Coronary artery (tissue), 2 donors: ENCODE data around the gene MIF4GD.
"Not testable (repeated sequence)": the region's sequence is repeated elsewhere in the genome, so short reads cannot be mapped to it uniquely, and the experiment has no call there.

Experiments
- DNase-seq: peaks from one replicate; pipeline ENCODE4 v3.0.0-alpha.2; 2017; ENCODE audit warnings: low spot score
- H3K27ac ChIP-seq, 2 donors: fragments of 200-600 bp; sonication (generic); one replicate each; pipeline ENCODE4 v1.5.1; 2016 to 2019
- H3K4me3 ChIP-seq: fragments of 200-600 bp; sonication (generic); 2 replicates; pipeline ENCODE4 v1.5.1; 2016; ENCODE audit warnings: mild to moderate bottlenecking, moderate library complexity
- TF ChIP-seq, protein P1 (sequence below): fragments of 200-600 bp; sonication (generic); IDR thresholded peaks from one replicate; pipeline ENCODE4 v1.5.1; 2019; ENCODE audit warnings: antibody characterized with exemption

The MIF4GD gene

DNA sequence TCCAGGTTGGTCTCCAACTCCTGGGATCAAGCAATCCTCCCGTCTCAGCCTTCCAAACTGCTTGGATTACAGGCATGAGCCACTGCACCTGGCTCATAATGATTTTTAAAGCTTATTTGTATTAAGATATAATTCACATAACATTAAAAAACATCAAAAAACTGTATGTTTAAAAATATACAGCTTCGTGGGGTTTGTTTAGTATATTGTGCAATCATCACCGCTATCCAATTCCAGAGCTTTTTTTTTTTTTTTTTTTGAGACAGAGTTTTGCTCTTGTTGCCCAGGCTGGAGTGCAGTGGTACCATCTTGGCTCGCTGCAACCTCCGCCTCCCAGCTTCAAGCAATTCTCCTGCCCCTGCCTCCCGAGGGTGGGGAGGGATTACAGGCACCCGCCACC lies 29.2 kb upstream of the MIF4GD start:
- no peak overlapping the region for H3K4me3 ChIP-seq
- TF ChIP-seq, protein P1, sequence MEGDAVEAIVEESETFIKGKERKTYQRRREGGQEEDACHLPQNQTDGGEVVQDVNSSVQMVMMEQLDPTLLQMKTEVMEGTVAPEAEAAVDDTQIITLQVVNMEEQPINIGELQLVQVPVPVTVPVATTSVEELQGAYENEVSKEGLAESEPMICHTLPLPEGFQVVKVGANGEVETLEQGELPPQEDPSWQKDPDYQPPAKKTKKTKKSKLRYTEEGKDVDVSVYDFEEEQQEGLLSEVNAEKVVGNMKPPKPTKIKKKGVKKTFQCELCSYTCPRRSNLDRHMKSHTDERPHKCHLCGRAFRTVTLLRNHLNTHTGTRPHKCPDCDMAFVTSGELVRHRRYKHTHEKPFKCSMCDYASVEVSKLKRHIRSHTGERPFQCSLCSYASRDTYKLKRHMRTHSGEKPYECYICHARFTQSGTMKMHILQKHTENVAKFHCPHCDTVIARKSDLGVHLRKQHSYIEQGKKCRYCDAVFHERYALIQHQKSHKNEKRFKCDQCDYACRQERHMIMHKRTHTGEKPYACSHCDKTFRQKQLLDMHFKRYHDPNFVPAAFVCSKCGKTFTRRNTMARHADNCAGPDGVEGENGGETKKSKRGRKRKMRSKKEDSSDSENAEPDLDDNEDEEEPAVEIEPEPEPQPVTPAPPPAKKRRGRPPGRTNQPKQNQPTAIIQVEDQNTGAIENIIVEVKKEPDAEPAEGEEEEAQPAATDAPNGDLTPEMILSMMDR: no peak
- H3K27ac ChIP-seq: no peak overlapping the region
- DNase-seq: no peak

DNA sequence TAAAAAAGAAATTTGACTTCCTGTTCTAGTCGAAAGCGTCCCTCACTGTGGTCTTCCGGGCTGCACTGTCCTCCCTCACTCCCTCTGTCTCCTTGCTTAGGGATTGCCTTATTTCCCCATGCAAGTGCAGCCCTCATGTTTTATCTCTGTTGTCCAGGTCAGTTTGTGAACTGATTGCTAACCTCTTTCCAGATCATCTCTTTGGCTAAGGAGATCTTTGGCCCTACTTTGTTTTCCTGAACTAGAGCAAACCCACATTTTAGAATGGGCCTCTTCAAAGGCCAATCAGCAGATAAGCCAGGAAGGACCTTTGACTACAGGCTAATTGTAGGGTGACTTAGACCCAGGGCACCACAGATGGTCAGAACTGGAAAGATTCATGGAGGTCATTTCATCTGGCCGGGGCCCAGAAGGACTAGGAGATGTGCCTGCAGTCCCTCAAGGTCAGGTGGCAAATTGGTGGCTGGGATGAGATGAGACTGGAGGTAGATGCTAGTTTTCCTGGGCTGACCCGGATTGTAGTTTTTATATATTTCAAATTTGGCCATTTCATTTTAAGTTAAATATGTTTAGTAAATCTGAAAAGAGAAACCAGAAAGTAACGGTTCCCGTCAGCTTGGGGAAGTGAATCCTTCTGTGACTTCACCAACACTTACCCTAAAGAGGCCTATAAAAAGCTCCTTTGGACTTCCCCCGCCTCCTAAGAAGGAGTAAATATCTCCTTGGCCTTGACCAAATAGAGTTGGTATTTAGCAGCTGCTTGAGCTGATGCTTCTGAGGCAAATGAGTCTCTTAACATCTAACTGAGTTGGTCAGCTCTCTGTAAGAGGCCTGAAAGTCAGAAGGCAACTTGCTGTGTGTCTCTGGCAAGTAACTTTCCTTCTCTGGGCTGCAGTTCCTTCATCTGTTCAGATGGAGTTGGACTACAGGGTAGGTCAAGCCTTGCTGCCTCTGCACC lies 24.4 kb upstream of the MIF4GD start:
- no peak overlapping the region for H3K4me3 ChIP-seq
- no peak for DNase-seq
- TF ChIP-seq, protein P1: no peak
- H3K27ac ChIP-seq: peak overlapping the region in 1 of 2 donors; percentile 67

DNA sequence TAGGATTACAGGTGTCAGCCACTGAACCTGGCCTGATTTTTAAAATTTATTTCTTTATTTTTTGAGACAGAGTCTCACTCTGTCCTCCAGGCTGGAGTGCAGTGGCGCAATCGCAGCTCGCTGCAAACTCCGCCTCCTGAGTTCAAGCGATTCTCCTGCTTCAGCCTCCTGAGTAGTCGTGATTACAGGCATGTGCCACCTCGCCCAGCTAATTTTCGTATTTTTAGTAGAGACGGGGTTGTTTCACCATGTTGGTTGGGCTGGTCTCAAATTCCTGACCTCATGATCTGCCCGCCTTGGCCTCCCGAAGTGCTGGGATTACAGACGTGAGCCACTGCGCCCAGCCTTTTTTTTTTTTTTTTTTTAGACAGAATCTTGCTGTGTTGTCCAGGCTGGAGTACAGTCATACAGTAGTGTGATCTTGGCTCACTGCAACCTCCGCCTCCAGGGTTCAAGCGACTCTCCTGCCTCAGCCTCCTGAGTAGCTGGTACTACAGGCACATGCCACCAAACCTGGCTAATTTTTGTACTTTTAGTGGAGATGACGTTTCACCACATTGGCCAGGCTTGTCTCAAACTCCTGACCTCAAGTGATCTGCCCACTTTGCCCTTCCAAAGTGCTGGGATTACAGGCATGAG lies 21.9 kb upstream of the MIF4GD start:
- DNase-seq, H3K4me3 ChIP-seq: not testable (repeated sequence)
- H3K27ac ChIP-seq: peak overlapping the region in 1 of 2 donors; percentile 35

DNA sequence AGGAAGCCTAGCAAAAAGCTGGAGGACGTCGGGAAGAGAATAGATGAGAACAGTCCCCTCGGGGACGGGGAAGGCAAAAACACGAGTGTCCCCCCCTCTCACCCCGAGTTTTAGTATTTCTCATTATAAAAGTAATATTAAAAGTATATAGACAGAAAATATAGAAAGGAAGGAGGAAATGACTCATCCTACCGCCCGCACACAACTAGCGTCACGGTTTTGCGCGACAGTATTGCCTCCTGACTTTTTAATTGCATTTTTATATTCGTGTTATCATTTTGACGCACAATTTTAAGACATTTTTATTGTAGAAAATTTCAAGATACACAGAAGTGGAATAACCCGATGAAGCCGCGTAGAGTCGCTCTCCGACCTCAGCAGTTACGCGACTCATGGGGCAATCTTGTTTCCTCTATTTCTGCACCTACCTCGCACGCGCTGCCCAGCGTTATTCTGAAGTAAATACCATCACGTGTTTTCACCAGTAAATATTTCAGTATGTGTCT lies 18.9 kb upstream of the MIF4GD start:
- TF ChIP-seq, protein P1: no peak
- H3K27ac ChIP-seq: peak overlapping the region; percentile 82 to 92
- DNase-seq: no peak
- H3K4me3 ChIP-seq: peak overlapping the region; percentile 98

DNA sequence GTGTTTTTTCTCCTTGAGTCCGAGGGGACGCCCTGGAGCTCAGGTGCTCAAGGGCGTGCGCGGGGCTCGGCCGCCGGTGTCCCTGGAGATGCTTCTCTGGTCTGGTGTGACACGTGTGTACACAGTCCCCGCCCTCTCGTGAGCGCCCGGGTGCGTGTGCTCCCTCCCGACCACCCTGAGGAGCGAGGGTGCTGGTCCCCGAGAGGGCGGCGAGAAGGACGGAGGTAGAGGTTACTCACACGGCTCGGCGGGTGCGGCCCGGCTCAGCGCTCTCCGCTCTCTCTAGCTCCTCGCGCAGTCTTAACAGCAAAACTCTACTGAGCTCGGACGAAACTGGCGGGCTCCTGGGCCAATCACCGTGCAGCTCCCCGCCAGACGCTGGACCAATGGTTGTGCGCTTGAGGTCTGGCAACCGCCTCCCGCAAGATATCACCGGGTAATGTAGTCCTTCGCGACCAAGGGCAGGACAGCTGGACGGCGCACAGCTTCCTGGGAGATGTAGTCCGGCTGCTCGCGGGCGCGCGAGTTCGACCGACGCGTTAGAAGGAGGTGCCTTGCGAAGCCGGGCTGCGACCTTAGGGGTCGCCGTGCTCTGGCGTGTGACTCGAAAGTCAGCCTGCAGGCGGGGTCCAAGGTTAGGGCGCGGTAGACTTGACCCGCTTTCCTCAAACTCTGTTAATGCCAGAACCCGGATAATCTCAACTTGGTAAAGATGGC lies 18.2 kb upstream of the MIF4GD start, which contains the start of gene SLC25A19:
Gene SLC25A19 (minus strand): TSS at position 319 of the 717 bp plus-strand sequence. CDS start 2,669 bp downstream, outside the sequence.
- TF ChIP-seq, protein P1: no peak
- Histone ChIP-seq H3K27ac (peak within 1 kb of the TSS; percentile 82 to 92), H3K4me3 (peak within 1 kb of the TSS; percentile 98)
- peak; percentile 99 for DNase-seq

DNA sequence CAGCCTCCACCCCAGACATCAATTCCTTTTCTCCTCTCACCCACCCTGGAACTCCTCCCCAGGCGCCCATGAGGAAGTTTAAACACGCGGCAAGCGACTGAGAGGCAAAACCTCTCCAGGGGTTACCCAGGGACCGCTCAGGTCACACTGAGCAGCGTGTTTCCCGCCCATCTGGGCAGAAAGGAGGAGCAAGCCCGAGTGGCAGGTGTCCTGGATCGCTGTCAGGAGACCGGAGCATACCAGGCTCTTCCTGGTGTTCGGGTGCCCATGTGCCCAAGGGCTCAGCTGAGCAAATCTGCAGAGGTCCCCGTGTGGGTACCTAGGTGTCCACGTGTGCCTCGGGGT lies 17.7 kb upstream of the MIF4GD start:
- Histone ChIP-seq H3K4me3 (peak overlapping the region; percentile 98), H3K27ac (peak overlapping the region in 1 of 2 donors; percentile 92)
- no peak for DNase-seq
- TF ChIP-seq, protein P1: no peak

DNA sequence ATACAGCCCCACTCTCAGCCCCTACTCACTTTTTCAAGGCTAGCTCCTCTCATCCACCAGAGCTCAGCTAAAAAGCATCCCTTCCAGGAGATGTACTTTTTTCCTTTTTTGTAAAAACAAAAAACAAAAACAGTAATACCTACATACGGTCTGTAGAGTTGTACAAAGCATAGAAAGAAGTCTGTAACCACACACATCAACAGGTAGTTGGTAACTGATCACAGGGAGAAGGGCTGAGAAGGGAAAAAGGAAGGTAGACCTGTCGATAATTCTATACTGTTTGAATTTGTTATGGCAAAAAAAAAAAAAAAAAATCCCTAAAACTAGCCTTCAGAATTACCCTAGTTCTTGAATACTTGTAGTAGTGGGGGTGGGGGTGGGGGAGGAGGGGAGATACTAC lies 17.3 kb upstream of the MIF4GD start:
- DNase-seq: no peak
- Histone ChIP-seq H3K4me3 (peak overlapping the region; percentile 98), H3K27ac (no peak overlapping the region)
- TF ChIP-seq, protein P1: no peak
